Lung (tissue), 16 donors: ENCODE results near the gene IL24. TPM values are rescaled to one million over a fixed set of nuclear protein-coding genes. Genes with fewer than 3 reads are reported as not detected.
"Not testable (repeated sequence)": the region's sequence is repeated elsewhere in the genome, so short reads cannot be mapped to it uniquely, and the experiment has no call there.

ENCODE experiments used
- ATAC-seq: fragments of 200-7000 bp; cut with Tn5 transposase; one replicate; pipeline ENCODE4 v1.9.1; 2020; ENCODE audit warnings: moderate number of reproducible peaks; ENCODE audit not compliant: insufficient read depth, low FRiP score
- DNase-seq, 3 donors: peaks; one replicate each; pipeline ENCODE4 v3.0.0-alpha.2; 2013 to 2017
- H3K27ac ChIP-seq, 2 donors: one replicate each; pipeline ENCODE4 v1.5.1; 2013; ENCODE audit warnings: mild to moderate bottlenecking in 2 of 2, moderate library complexity in 2 of 2, control low read depth in 1 of 2, inconsistent platforms in 1 of 2, low read depth in 1 of 2, low read length in 1 of 2
- H3K27me3 ChIP-seq, 3 donors: one replicate each; pipeline ENCODE4 v1.5.1; 2013; ENCODE audit warnings: low read length in 2 of 3; ENCODE audit not compliant: control insufficient read depth in 3 of 3, insufficient read depth in 3 of 3
- H3K36me3 ChIP-seq, 4 donors: one replicate each; pipeline ENCODE4 v1.5.1; 2013; ENCODE audit warnings: low read length in 4 of 4, mild to moderate bottlenecking in 1 of 4, moderate library complexity in 1 of 4; ENCODE audit not compliant: control insufficient read depth in 4 of 4, insufficient read depth in 4 of 4
- H3K4me1 ChIP-seq, 5 donors: one replicate each; pipeline ENCODE4 v1.5.1; 2013; ENCODE audit warnings: low read length in 5 of 5, mild to moderate bottlenecking in 2 of 5, moderate library complexity in 1 of 5; ENCODE audit not compliant: control insufficient read depth in 5 of 5, insufficient read depth in 5 of 5
- H3K4me3 ChIP-seq: one replicate; pipeline ENCODE4 v1.5.1; 2013; ENCODE audit warnings: mild to moderate bottlenecking, control low read depth, moderate library complexity
- H3K9ac ChIP-seq, 2 donors: one replicate each; pipeline ENCODE4 v1.5.1; 2013; ENCODE audit warnings: low read length in 2 of 2, control low read depth in 1 of 2; ENCODE audit not compliant: insufficient read depth in 1 of 2
- H3K9me3 ChIP-seq, 4 donors: one replicate each; pipeline ENCODE4 v1.5.1; 2013; ENCODE audit warnings: low read length in 3 of 4, mild to moderate bottlenecking in 1 of 4, moderate library complexity in 1 of 4; ENCODE audit not compliant: control insufficient read depth in 4 of 4, insufficient read depth in 3 of 4
- CTCF ChIP-seq: IDR thresholded peaks from 2 replicates; pipeline ENCODE4 v1.5.1; 2012; ENCODE audit warnings: mild to moderate bottlenecking; ENCODE audit errors: control extremely low read depth, extremely low read depth
- WGBS, 2 donors: extraction: QIAGEN DNeasy Blood & Tissue Kit; methylation state at CpG; one replicate each; pipeline ENCODE4 v1.1.7; 2013; 5-methylcytosine and 5-hydroxymethylcytosine counted together
- long read RNA-seq, 5 donors: transcript quantifications; one replicate each; lab custom pipeline, GENCODE V29; 2026
- polyA plus RNA-seq, 2 donors: library from polyadenylated mRNA; stranded (reverse); fragments of 200-250 nt; gene quantifications; one replicate each; pipeline ENCODE4 v1.2.1, GENCODE V29; 2013
- total RNA-seq, 2 donors: library from RNA; depleted of rRNA in 1 of 2; stranded (reverse); fragments of >200 nt in 1 of 2; gene quantifications; one replicate each; pipeline ENCODE4 v1.2.1, GENCODE V29; 2014 to 2021
- donor health status: control.
- donor health status: control.
- donor health status: Bipolar disorder and iron deficiency.
- donor health status: healthy.
- donor health status: DM: yes; HTN: yes; CAD: no.

The IL24 gene
- total RNA-seq: not detected
- polyA plus RNA-seq: 1 to 10 TPM in 1 of 2 donors, under 1 TPM in 1; 0.67 to 8.7 TPM
- long read RNA-seq, donor 1: 0 reads
- long read RNA-seq, donor 2: 0 reads
- long read RNA-seq, donor 3: 0 reads
- long read RNA-seq, donor 4: 0 reads
- long read RNA-seq, donor 5: 0 reads

DNA sequence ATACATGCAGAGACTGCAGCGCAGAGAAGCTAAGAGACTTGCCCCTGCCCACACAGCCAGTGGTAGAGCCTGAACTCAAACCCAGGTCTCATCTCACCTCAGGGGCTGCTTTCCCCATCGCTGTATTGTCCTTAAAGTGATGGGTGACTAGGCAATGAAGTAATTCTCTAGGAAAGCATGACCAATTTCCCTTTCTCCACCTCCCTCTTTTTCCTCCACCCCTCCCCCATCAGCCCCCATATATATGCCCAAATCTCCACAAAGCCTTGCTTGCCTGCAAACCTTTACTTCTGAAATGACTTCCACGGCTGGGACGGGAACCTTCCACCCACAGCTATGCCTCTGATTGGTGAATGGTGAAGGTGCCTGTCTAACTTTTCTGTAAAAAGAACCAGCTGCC is at the start of gene IL24:
IL24 (plus strand) TSS at position 269 of the 400 bp plus-strand sequence. CDS start 390 bp downstream, outside the sequence.
- peaks cover 0 to 2% (median 0%) of the 10 kb centered on the region in 3 donors for H3K27me3 ChIP-seq
- no peak within 1 kb of the TSS for H3K4me3 ChIP-seq
- WGBS, 2 donors: 82 to 91% methylated on average over 4 of the region's 4 CpGs
- ATAC-seq (no peak), DNase-seq (no peak)
- peaks cover 0 to 15% (median 5%) of the 10 kb centered on the region in 5 donors for H3K4me1 ChIP-seq
- H3K27ac ChIP-seq: peak within 1 kb of the TSS in 1 of 2 donors; percentile 64
- H3K9ac ChIP-seq: no peak within 1 kb of the TSS
- TF ChIP-seq CTCF: no peak
- no peaks in the 10 kb centered on the region for H3K36me3 ChIP-seq
- H3K9me3 ChIP-seq: no peaks in the 10 kb centered on the region

DNA sequence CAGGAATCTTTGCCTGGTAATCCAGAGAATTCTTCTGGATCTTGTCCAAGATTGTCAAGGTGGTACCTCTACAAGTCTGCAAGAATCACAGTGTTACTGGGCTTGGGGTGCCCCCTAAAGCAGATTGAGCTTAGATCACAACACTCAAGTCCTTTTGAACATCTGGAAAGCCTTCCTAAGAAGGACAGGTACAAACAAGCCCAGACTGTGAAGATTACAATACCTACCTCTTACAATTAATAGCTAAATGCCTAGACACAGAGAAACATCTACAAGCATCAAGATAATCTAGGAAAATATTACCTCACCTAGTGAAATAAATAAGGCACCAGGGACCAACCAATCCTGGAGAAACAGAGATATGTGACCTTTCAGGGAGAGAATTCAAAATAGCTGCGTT is 49.3 kb upstream of the IL24 start:
- Histone ChIP-seq H3K4me1 (no peaks in the 10 kb centered on the region), H3K27me3 (no peaks in the 10 kb centered on the region), H3K27ac (no peak overlapping the region), H3K4me3 (no peak overlapping the region), H3K36me3 (no peaks in the 10 kb centered on the region), H3K9ac (no peak overlapping the region), H3K9me3 (no peaks in the 10 kb centered on the region)
- no peak for TF ChIP-seq CTCF
- 93 to 100% methylated on average over 1 of the region's 1 CpG for WGBS, 2 donors
- DNase-seq: no peak
- ATAC-seq: no peak

- H3K9ac ChIP-seq: no peak overlapping the region
- ATAC-seq (no peak), DNase-seq (no peak)
- no peaks in the 10 kb centered on the region for H3K27me3 ChIP-seq
- 90 to 92% methylated on average over 2 of the region's 2 CpGs for WGBS, 2 donors
- H3K9me3 ChIP-seq: no peaks in the 10 kb centered on the region
- no peak overlapping the region for H3K27ac ChIP-seq
- no peak for TF ChIP-seq CTCF
- H3K4me1 ChIP-seq: no peaks in the 10 kb centered on the region
- H3K4me3 ChIP-seq: no peak overlapping the region
- no peaks in the 10 kb centered on the region for H3K36me3 ChIP-seq
Observed at GRCh38 chr1:206850401-206850800, 46.8 kb upstream of the IL24 start.

DNA sequence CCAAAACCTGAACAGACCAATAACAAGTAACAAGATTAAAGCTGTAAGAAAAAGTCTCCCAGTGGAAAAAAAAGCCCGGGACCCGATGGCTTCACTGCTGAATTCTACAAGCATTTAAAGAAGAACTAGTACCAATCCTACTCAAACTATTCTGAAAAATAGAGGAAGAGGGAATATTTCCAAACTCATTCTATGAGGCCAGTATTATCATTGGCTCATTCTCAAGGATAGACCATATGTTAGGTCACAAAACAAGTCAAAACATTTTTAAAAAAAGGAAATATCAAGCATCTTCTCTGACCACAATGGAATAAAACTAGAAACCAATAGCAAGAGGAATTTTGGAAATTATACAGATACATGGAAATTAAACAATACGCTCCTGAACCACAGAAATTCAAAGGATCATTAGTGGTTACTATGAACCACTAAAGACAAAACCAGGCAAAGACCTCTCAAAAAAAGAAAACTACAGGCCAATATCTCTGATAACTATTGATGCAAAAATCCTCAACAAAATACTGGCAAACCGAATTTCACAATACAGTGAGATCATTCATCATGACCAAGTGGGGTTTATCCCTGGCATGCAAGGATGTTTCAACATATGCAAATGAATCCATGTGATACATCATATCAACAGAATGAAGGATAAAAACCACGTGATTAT is 45.8 kb upstream of the IL24 start:
- H3K9ac ChIP-seq: no peak overlapping the region

DNA sequence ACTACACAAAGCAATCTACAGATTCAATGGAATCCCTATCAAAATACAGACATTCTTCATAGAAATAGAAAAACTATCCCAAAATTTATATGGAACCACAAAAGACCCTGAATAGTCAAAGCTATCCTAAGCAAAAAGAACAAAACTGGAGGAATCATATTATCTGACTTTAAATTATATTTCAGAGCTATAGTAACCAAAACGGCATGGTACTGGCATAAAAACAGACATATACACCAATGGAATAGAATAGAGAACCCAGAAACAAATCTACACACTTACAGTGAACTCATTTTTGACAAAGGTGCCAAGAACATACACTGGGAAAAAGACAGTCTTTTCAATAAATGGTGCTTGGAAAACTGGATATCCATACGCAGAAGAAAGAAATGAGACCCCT is 44.6 kb upstream of the IL24 start:
- H3K27ac ChIP-seq, H3K4me3 ChIP-seq, H3K36me3 ChIP-seq, H3K27me3 ChIP-seq, H3K9ac ChIP-seq, H3K4me1 ChIP-seq, H3K9me3 ChIP-seq, ATAC-seq, DNase-seq: not testable (repeated sequence)
- 98 to 100% methylated on average over 2 of the region's 2 CpGs for WGBS, 2 donors

More for the DNA sequence above, 45.8 kb upstream of the IL24 start:
- TF ChIP-seq CTCF: no peak
- Histone ChIP-seq H3K36me3 (no peaks in the 10 kb centered on the region), H3K4me1 (no peaks in the 10 kb centered on the region), H3K27me3 (no peaks in the 10 kb centered on the region), H3K9me3 (no peaks in the 10 kb centered on the region), H3K4me3 (no peak overlapping the region), H3K27ac (no peak overlapping the region)
- DNase-seq (no peak), ATAC-seq (no peak)
- WGBS, 2 donors: 70 to 79% methylated on average over 5 of the region's 5 CpGs
